Measurements from ENCODE around the gene CNTN5.

DNA sequence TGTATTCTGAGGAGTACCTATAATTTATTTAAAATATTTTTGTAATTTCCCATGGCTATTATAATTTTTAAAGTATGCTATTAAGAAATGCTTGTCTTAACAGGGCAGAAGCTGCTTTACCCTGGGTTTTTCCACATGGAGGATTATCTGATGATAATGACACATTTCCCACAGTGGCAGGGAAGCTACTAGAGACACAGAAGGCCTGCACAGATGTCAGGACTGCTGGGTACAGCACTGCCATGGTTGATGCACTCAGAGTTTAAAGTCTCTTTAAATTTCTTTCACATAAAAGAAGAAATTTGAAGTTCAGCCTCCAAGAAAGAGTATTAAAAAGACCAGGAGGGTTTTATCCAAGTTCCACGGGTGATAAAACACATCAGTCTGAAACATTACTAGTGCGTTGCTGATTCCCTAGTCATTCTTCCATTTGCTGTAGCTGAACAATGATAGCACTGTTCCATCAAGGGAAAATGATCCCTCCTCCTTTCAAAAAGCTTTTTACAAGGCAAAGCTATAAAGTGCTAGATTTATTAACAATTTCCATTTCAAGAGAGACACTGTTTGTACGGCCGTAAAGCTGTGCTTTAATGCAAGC lies 363.0 kb downstream of the CNTN5 start:
- TF ChIP-seq, protein P1, sequence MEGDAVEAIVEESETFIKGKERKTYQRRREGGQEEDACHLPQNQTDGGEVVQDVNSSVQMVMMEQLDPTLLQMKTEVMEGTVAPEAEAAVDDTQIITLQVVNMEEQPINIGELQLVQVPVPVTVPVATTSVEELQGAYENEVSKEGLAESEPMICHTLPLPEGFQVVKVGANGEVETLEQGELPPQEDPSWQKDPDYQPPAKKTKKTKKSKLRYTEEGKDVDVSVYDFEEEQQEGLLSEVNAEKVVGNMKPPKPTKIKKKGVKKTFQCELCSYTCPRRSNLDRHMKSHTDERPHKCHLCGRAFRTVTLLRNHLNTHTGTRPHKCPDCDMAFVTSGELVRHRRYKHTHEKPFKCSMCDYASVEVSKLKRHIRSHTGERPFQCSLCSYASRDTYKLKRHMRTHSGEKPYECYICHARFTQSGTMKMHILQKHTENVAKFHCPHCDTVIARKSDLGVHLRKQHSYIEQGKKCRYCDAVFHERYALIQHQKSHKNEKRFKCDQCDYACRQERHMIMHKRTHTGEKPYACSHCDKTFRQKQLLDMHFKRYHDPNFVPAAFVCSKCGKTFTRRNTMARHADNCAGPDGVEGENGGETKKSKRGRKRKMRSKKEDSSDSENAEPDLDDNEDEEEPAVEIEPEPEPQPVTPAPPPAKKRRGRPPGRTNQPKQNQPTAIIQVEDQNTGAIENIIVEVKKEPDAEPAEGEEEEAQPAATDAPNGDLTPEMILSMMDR (IDR thresholded peaks at IDR 0.05), result no peak
- TF ChIP-seq POLR2A (IDR thresholded peaks at IDR 0.05), result no peak
